ENCODE results near the gene SLC25A26. TPM values are rescaled to one million over a fixed set of nuclear protein-coding genes. Genes with fewer than 3 reads are reported as not detected.
A peak's percentile ranks its signal among the peaks of the same experiment; 100 is the strongest.

Gene SLC25A26
- total and polyA plus RNA-seq, 2 of the 13 experiments (the other 11 are each of a cell fraction or from before 2014, with no cell fraction given): 23.1 to 32.7 TPM

DNA sequence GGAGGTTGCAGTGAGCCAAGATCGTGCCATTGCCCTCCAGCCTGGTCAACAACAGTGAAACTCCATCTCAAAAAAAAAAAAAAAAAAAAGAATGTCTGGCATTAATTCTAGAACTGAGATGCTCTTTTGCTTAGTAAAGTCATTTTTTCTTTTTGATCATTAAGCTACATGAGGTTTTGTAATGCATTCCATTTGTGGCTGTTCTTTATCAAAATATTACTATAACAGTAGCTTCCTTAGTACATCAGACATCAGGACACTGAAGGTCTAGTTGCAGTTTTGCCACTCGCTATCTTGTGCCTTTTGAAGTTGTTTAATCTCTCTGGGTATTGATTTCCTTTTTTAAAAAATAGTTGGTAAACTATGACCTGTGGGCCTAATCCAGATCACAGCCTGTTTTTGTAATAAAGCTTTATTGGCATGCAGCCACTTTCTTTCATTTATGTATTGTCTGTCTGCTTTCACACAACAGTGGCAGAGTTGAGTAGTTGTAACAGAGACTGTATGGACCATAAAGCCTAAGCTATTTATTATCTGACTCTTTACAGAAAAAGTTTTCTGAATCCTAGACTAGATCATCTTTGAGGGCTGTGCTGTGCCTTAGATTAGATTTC lies 76.6 kb downstream of the SLC25A26 start:
- no peaks in the 10 kb centered on the region; a peak in 1 of 5 replicates for H3K27me3 ChIP-seq (ENCODE audit: control insufficient read depth in 1 of 2, insufficient read depth in 2 of 2, low read length in 2 of 2)
- in situ Hi-C loops (cut with HindIII; ENCODE audit: extremely low pct_ligation_motif_present, low pct_unique_long_range_greater_than_20kb) (no loop called here), intact Hi-C loops (cut with micrococcal nuclease; ENCODE audit: unreplicated experiment) (no loop called here)
- 93% methylated on average over 2 of the region's 2 CpGs for WGBS (ENCODE audit: low lambda C conversion rate)
- no peak overlapping the region for H3K27ac ChIP-seq (ENCODE audit: extremely low read length, insufficient read depth, low read length)
- no peaks in the 10 kb centered on the region for H3K9me3 ChIP-seq (ENCODE audit: low read length)
- no peak for FAIRE-seq
- H4K20me1 ChIP-seq (ENCODE audit: insufficient read depth, low read length): no peaks in the 10 kb centered on the region
- no peak for ATAC-seq
- no peak overlapping the region for H3K4me3 ChIP-seq (replicated peaks in 1 of 3; ENCODE audit: insufficient read depth in 1 of 3, low read depth in 2 of 3, low read length in 3 of 3)
- no TSS peak for BruUV-seq (replicated peaks)
- no peaks in the 10 kb centered on the region for H3K79me2 ChIP-seq (ENCODE audit: insufficient read depth, low read length)
- no peak overlapping the region for H3K4me2 ChIP-seq (ENCODE audit: low read depth, low read length)
- CTCF ChIA-PET (ENCODE audit: low intra/inter-chr PET ratio, low total read pairs): no interaction called here
- no peaks in the 10 kb centered on the region for H3K36me3 ChIP-seq (replicated peaks in 1 of 2; ENCODE audit: control insufficient read depth in 1 of 2, insufficient read depth in 2 of 2, low read length in 2 of 2)
- DNase-seq (ENCODE audit: low spot score): no peak
- POLR2A ChIA-PET: no interaction called here
- no peak overlapping the region for H3K9ac ChIP-seq (ENCODE audit: insufficient read depth, low read depth, low read length)
- TF ChIP-seq, protein P1, sequence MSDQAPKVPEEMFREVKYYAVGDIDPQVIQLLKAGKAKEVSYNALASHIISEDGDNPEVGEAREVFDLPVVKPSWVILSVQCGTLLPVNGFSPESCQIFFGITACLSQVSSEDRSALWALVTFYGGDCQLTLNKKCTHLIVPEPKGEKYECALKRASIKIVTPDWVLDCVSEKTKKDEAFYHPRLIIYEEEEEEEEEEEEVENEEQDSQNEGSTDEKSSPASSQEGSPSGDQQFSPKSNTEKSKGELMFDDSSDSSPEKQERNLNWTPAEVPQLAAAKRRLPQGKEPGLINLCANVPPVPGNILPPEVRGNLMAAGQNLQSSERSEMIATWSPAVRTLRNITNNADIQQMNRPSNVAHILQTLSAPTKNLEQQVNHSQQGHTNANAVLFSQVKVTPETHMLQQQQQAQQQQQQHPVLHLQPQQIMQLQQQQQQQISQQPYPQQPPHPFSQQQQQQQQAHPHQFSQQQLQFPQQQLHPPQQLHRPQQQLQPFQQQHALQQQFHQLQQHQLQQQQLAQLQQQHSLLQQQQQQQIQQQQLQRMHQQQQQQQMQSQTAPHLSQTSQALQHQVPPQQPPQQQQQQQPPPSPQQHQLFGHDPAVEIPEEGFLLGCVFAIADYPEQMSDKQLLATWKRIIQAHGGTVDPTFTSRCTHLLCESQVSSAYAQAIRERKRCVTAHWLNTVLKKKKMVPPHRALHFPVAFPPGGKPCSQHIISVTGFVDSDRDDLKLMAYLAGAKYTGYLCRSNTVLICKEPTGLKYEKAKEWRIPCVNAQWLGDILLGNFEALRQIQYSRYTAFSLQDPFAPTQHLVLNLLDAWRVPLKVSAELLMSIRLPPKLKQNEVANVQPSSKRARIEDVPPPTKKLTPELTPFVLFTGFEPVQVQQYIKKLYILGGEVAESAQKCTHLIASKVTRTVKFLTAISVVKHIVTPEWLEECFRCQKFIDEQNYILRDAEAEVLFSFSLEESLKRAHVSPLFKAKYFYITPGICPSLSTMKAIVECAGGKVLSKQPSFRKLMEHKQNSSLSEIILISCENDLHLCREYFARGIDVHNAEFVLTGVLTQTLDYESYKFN (CRISPR knock-in tag; conservative IDR thresholded peaks at IDR 0.05): 0 out of 2 replicates have a peak, but pooled peaks have one; percentile 14
- TF ChIP-seq TBX3 (IDR thresholded peaks at IDR 0.05; ENCODE audit: borderline replicate concordance) (no peak), ZNF878 (CRISPR knock-in tag; IDR thresholded peaks at IDR 0.05) (no peak)
- H3K4me1 ChIP-seq (ENCODE audit: insufficient read depth, low read length): peaks cover 25% of the 10 kb centered on the region
- H2AFZ ChIP-seq (ENCODE audit: low read length): no peak overlapping the region

DNA sequence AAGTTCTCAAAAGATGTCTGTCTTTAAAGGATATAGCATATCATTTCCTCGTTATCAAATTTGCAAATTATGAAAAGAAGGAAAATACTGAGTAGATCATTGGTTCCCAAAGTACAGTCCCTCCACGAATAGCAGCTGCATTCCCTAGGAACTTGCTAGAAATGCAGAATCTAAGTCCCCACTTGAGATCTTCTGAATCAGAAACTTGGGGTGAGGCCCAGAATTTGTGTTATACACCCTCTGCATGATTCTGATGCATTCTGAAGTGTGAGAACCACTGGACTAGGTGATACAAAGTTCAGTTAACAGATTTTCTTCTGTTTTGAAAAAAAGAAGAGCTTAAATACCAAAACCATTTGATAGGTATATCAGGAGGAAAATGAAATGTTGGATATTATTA lies 77.1 kb downstream of the SLC25A26 start:
- no peak overlapping the region for H3K27ac ChIP-seq (ENCODE audit: extremely low read length, insufficient read depth, low read length)
- H2AFZ ChIP-seq (ENCODE audit: low read length): no peak overlapping the region
- no TSS peak for BruUV-seq (replicated peaks)
- DNase-seq (ENCODE audit: low spot score) (no peak), ATAC-seq (no peak), FAIRE-seq (no peak)
- H3K36me3 ChIP-seq (replicated peaks in 1 of 2; ENCODE audit: control insufficient read depth in 1 of 2, insufficient read depth in 2 of 2, low read length in 2 of 2): no peaks in the 10 kb centered on the region
- WGBS (ENCODE audit: low lambda C conversion rate): 88% methylated on average over 2 of the region's 2 CpGs
- H3K4me1 ChIP-seq (ENCODE audit: insufficient read depth, low read length): peaks cover 20% of the 10 kb centered on the region
- no peak overlapping the region for H3K9ac ChIP-seq (ENCODE audit: insufficient read depth, low read depth, low read length)
- H4K20me1 ChIP-seq (ENCODE audit: insufficient read depth, low read length): no peaks in the 10 kb centered on the region
- intact Hi-C loops (cut with micrococcal nuclease; ENCODE audit: unreplicated experiment): no loop called here
- H3K79me2 ChIP-seq (ENCODE audit: insufficient read depth, low read length): no peaks in the 10 kb centered on the region
- H3K4me2 ChIP-seq (ENCODE audit: low read depth, low read length): no peak overlapping the region
- CTCF ChIA-PET (ENCODE audit: low intra/inter-chr PET ratio, low total read pairs): no interaction called here
- in situ Hi-C loops (cut with HindIII; ENCODE audit: extremely low pct_ligation_motif_present, low pct_unique_long_range_greater_than_20kb): no loop called here
- no peaks in the 10 kb centered on the region; a peak in 1 of 5 replicates for H3K27me3 ChIP-seq (ENCODE audit: control insufficient read depth in 1 of 2, insufficient read depth in 2 of 2, low read length in 2 of 2)
- POLR2A ChIA-PET: no interaction called here
- TF ChIP-seq NCOA5 (CRISPR knock-in tag; IDR thresholded peaks at IDR 0.05) (no peak), ZNF20 (CRISPR knock-in tag; IDR thresholded peaks at IDR 0.05) (no peak), TEAD2 (CRISPR knock-in tag; IDR thresholded peaks at IDR 0.05) (no peak), ZNF619 (CRISPR knock-in tag; IDR thresholded peaks at IDR 0.05) (no peak)
- TF ChIP-seq, protein P2, sequence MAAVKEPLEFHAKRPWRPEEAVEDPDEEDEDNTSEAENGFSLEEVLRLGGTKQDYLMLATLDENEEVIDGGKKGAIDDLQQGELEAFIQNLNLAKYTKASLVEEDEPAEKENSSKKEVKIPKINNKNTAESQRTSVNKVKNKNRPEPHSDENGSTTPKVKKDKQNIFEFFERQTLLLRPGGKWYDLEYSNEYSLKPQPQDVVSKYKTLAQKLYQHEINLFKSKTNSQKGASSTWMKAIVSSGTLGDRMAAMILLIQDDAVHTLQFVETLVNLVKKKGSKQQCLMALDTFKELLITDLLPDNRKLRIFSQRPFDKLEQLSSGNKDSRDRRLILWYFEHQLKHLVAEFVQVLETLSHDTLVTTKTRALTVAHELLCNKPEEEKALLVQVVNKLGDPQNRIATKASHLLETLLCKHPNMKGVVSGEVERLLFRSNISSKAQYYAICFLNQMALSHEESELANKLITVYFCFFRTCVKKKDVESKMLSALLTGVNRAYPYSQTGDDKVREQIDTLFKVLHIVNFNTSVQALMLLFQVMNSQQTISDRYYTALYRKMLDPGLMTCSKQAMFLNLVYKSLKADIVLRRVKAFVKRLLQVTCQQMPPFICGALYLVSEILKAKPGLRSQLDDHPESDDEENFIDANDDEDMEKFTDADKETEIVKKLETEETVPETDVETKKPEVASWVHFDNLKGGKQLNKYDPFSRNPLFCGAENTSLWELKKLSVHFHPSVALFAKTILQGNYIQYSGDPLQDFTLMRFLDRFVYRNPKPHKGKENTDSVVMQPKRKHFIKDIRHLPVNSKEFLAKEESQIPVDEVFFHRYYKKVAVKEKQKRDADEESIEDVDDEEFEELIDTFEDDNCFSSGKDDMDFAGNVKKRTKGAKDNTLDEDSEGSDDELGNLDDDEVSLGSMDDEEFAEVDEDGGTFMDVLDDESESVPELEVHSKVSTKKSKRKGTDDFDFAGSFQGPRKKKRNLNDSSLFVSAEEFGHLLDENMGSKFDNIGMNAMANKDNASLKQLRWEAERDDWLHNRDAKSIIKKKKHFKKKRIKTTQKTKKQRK (IDR thresholded peaks at IDR 0.05; ENCODE audit: low read length): no peak
- no peak overlapping the region for H3K4me3 ChIP-seq (replicated peaks in 1 of 3; ENCODE audit: insufficient read depth in 1 of 3, low read depth in 2 of 3, low read length in 3 of 3)
- H3K9me3 ChIP-seq (ENCODE audit: low read length): no peaks in the 10 kb centered on the region
